Activated T-helper 2 cell treated with anti-CD3 and anti-CD28 coated beads, Interferon-gamma antibody, Interleukin-2, Interleukin-4, amounts not matched to agents 10 μg/mL and 5 μg/mL and 100 μg/mL, durations not matched to agents 14 hours and 24 hours and 36 hours (primary cell): ENCODE results near the gene SIPA1L3. TPM values are rescaled to one million over a fixed set of nuclear protein-coding genes. Genes with fewer than 3 reads are reported as not detected.

Experiments used
- DNase-seq: peaks from one replicate; pipeline ENCODE4 v3.0.0; 2021; ENCODE audit warnings: low spot score
- H3K27ac Mint-ChIP-seq: one replicate; pipeline ENCODE4 v1.8.0; 2021; ENCODE audit warnings: mixed read lengths
- H3K27me3 Mint-ChIP-seq: one replicate; pipeline ENCODE4 v1.8.0; 2021; ENCODE audit warnings: low read depth, mixed read lengths
- H3K36me3 Mint-ChIP-seq: one replicate; pipeline ENCODE4 v1.8.0; 2021; ENCODE audit warnings: low read depth, mixed read lengths
- H3K4me1 Mint-ChIP-seq: one replicate; pipeline ENCODE4 v1.8.0; 2021; ENCODE audit warnings: low read depth, mixed read lengths
- H3K4me3 Mint-ChIP-seq: one replicate; pipeline ENCODE4 v1.8.0; 2021; ENCODE audit warnings: low read depth, mild to moderate bottlenecking, moderate library complexity, mixed read lengths
- H3K9me3 Mint-ChIP-seq: one replicate; pipeline ENCODE4 v1.8.0; 2021; ENCODE audit warnings: mixed read lengths
- intact Hi-C: fragments of 100-400 bp; cut with micrococcal nuclease; formaldehyde crosslinking; loops from one replicate; pipeline ENCODE4 v1.15.1; 2023
- total RNA-seq: library from RNA; stranded (reverse); gene quantifications from 2 replicates; pipeline ENCODE4 v1.2.3, GENCODE V29; 2022

Gene SIPA1L3
- total RNA-seq, 1 donor from 2014 or later, result 15.9 TPM

DNA sequence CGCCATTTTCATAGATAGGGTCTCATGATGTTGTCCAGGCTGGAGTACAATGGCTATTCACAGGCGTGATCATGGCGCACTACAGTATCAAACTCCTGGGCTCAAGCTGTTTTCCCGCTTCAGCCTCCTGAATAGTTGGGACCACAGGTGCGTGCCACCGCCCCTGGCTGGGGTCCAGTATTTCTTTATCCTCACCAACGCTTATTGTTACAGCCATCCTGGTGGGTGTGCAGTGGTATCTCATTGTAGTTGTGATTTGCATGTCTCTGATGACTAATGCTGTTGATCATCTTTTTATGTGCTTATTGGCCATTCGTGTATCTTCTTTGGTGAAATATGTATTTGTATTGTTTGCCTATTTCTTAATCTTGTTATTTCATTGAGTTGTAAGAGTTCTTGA, 49.0 kb downstream of the SIPA1L3 start:
- Mint-ChIP-seq H3K27ac (no peak overlapping the region), H3K36me3 (no peaks in the 10 kb centered on the region), H3K4me1 (no peaks in the 10 kb centered on the region), H3K9me3 (peaks cover 10% of the 10 kb centered on the region), H3K27me3 (no peaks in the 10 kb centered on the region), H3K4me3 (no peak overlapping the region)
- no peak for DNase-seq
- intact Hi-C loops, result no loop called here

DNA sequence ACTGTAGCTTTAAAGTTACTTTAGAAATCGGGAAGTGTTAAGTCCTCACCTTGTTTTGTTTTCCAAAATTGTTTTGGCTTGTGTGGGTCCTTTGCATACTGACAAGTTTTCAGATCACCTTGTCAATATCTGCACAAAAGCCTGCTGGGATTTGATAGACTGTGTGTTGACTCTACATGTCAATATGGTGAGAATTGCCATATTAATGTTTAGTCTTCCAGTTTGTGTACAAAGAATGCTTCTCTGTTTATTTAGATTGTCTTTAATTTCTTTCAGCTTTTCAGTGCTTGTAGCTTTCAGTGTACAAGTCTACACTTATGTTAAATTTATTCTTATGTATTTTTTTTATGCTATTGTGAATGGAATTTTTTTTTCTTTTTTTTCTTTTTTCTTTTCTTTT, 50.2 kb downstream of the SIPA1L3 start:
- H3K4me1 Mint-ChIP-seq, result no peaks in the 10 kb centered on the region
- intact Hi-C loops, result no loop called here
- peaks cover 6% of the 10 kb centered on the region for H3K36me3 Mint-ChIP-seq
- no peak overlapping the region for H3K4me3 Mint-ChIP-seq
- no peak for DNase-seq
- no peaks in the 10 kb centered on the region for H3K27me3 Mint-ChIP-seq
- H3K27ac Mint-ChIP-seq, result no peak overlapping the region
- H3K9me3 Mint-ChIP-seq, result peaks cover 17% of the 10 kb centered on the region

DNA sequence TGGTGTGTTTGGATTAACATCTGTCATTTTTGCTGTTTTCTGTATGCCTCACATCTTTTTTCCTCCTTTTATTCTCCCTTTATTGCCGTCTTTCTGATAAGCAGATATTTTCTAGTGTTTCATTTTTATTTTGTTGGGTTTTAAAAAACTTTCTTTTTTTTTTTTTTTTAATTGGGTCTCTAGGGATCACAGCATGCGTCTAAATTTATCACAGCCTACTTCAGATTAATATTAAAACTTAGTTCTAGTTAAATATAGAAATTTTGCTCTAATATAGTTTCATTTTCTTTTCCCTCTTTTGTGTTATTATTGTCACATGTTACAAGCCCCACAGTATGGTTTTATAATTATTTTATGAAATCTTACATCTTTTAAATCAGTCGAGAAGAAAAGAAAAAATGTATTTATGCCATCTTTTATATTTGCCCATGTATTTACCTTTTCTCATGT, 52.7 kb downstream of the SIPA1L3 start:
- DNase-seq, result no peak
- no peaks in the 10 kb centered on the region for H3K27me3 Mint-ChIP-seq
- H3K36me3 Mint-ChIP-seq, result peaks cover 6% of the 10 kb centered on the region
- no peak overlapping the region for H3K27ac Mint-ChIP-seq
- H3K9me3 Mint-ChIP-seq, result peaks cover 22% of the 10 kb centered on the region
- H3K4me1 Mint-ChIP-seq, result no peaks in the 10 kb centered on the region
- intact Hi-C loops, result no loop called here
- no peak overlapping the region for H3K4me3 Mint-ChIP-seq

DNA sequence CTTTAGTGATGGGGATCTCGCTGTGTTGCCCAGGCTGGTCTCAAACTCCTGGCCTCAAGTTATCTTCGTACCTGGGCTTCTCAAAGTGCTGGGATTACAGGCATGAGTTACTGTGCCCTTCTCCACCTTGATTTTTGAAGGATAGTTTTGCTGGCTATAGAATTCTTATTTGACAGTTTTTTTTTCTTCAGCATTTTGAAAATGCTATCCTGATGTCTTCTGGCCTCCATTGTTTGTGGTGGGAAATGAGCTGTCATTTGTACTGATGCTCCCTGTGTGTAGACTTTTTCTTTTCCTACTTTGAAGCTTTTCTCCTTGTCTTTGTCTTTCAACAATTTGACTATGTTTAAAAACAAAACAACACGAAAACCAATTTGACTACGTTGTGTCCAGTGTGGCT, 54.2 kb downstream of the SIPA1L3 start:
- H3K36me3 Mint-ChIP-seq, result peaks cover 6% of the 10 kb centered on the region
- DNase-seq, result no peak
- no peak overlapping the region for H3K27ac Mint-ChIP-seq

DNA sequence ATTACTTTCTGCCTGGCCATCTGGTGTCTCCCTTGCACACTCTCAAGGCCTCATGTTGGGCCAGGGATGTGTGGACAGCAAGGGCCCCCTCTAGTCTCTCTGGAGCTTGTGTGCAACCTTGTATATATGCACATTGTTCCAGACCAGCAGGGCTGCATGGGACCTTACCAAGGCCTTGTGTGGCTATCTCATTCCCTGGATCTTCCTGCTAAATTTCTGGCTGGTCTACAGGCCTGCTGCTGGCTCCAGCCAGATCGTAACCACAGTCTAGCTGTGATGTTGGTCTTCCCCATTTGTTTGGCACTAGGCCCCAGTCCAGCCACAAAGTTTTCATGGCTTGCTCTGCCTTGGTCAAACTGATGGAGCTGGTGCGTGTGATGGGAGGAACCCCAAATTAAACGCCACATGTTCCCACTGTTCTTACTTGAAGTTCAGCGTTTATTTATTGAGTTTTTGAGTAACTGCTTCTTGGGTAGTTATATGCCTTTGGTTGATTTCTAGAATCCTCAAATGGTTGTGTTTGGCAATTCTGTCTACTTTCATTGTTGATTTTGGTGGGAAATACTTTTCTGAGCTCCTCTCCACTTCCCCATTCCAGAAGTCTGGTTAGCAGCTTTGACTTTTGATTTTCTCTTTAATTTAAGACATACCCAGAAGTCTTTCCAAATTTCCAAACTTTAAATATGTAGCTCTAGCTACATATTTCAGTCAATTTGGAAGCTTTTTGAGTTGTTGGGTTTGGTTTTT, 56.4 kb downstream of the SIPA1L3 start:
- Mint-ChIP-seq H3K27ac (no peak overlapping the region), H3K4me3 (no peak overlapping the region), H3K27me3 (no peaks in the 10 kb centered on the region), H3K4me1 (no peaks in the 10 kb centered on the region), H3K9me3 (peaks cover 17% of the 10 kb centered on the region), H3K36me3 (peaks cover 6% of the 10 kb centered on the region)
- intact Hi-C loops, result no loop called here
- no peak for DNase-seq

More for the DNA sequence above, 54.2 kb downstream of the SIPA1L3 start:
- H3K4me3 Mint-ChIP-seq, result no peak overlapping the region
- H3K27me3 Mint-ChIP-seq, result no peaks in the 10 kb centered on the region
- intact Hi-C loops, result no loop called here
- no peaks in the 10 kb centered on the region for H3K4me1 Mint-ChIP-seq
- H3K9me3 Mint-ChIP-seq, result peaks cover 22% of the 10 kb centered on the region

DNA sequence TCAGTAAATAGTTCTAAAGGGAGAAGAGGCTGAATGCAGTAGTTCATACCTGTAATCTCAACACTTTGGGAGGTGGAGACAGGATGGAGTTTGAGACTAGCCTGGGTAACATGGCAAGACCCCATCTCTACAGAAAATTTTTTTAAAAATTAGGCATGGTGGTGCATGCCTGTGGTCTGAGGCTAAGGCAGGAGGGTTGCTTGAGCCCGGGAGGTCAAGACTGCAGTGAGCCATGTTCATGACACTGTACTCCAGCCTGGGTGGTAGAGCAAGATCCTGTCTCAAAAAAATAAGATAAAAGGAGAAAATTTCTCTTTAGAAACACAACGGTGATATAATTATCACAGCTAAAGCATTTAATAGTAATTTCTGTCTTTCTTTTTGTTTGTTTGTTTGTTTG, 57.1 kb downstream of the SIPA1L3 start:
- intact Hi-C loops, result no loop called here
- Mint-ChIP-seq H3K27me3 (no peaks in the 10 kb centered on the region), H3K4me1 (no peaks in the 10 kb centered on the region), H3K4me3 (no peak overlapping the region), H3K27ac (no peak overlapping the region), H3K9me3 (peaks cover 20% of the 10 kb centered on the region), H3K36me3 (peaks cover 6% of the 10 kb centered on the region)
- no peak for DNase-seq

DNA sequence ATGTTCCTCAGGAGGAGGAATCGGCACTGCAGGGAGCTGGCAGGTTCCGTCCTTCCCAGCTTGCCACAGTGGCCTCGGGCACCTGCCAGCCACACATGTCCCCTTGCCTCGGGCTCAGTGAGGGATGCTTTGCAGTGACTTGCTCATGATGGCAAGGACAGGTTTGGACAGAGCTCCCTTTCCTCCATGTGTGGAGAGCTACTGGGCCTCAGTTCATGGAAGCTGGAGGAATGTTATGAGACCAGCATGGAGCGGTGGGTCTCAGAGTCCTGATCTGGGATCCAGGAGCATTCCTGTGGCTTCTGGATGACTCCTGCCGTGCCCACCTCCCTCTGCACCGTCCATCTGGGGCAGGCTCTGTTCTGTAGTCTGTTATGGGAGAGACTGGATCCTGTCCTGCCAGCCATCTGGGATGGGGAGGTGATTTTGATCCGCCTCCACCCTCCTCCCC, 59.2 kb downstream of the SIPA1L3 start:
- no peaks in the 10 kb centered on the region for H3K27me3 Mint-ChIP-seq
- peaks cover 30% of the 10 kb centered on the region for H3K9me3 Mint-ChIP-seq
- no peak overlapping the region for H3K27ac Mint-ChIP-seq
- peaks cover 6% of the 10 kb centered on the region for H3K36me3 Mint-ChIP-seq
- H3K4me3 Mint-ChIP-seq, result no peak overlapping the region
- DNase-seq, result no peak
- intact Hi-C loops, result no loop called here
- H3K4me1 Mint-ChIP-seq, result no peaks in the 10 kb centered on the region

DNA sequence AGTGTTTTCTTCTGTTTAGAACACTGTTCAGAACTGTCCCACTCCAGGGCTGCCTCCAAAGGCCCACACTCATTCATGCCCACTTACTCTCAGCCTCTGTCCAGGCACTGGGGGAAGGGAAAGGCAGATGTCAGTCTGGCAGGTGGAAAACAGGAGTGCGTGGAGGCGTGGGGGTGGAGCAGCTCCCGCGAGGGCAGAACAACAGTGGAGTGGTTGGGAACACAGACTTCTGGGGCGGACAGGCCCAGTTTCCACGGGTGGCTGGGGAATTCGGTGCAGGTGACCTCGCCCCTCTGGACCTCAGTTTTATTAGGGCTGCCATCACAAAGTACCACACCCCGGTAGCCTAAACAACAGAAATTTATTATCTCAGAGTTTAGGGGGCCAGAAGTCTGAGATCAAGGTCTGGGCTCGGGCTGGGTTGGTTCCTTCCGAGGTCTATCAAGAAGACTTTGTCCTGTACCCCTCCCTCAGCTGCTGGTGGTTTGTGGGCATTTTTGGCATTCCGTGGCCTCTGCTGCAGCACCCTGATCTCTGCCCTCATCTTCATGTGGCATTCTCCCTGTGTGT, 59.7 kb downstream of the SIPA1L3 start:
- peaks cover 27% of the 10 kb centered on the region for H3K9me3 Mint-ChIP-seq
- no peak for DNase-seq
- H3K4me3 Mint-ChIP-seq, result no peak overlapping the region
- intact Hi-C loops, result no loop called here
- H3K4me1 Mint-ChIP-seq, result no peaks in the 10 kb centered on the region
- peaks cover 3% of the 10 kb centered on the region for H3K36me3 Mint-ChIP-seq
- H3K27ac Mint-ChIP-seq, result no peak overlapping the region
- H3K27me3 Mint-ChIP-seq, result no peaks in the 10 kb centered on the region

DNA sequence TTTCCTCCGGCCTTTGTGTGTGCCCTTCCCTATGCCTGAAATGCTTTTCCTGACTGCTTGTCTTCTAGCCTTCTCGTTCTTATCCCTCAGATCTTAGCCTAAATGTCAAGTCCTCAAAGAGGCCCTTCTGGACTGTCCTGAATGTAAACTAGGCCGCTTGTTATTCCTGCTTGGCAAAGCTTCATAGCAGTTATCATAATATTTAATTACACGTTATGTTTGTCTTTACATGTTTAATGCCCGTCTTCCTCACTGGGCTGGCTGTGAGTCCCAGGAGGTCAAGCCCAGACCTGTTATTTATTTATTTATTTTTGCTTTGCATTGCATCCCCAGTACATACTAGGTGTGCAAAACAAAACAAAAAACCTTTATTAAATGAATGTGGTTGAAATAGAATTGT, 62.7 kb downstream of the SIPA1L3 start:
- H3K27me3 Mint-ChIP-seq, result no peaks in the 10 kb centered on the region
- intact Hi-C loops, result no loop called here
- DNase-seq, result no peak
- no peak overlapping the region for H3K27ac Mint-ChIP-seq
- H3K4me3 Mint-ChIP-seq, result no peak overlapping the region
- H3K9me3 Mint-ChIP-seq, result peaks cover 32% of the 10 kb centered on the region
- H3K36me3 Mint-ChIP-seq, result peaks cover 3% of the 10 kb centered on the region
- no peaks in the 10 kb centered on the region for H3K4me1 Mint-ChIP-seq

DNA sequence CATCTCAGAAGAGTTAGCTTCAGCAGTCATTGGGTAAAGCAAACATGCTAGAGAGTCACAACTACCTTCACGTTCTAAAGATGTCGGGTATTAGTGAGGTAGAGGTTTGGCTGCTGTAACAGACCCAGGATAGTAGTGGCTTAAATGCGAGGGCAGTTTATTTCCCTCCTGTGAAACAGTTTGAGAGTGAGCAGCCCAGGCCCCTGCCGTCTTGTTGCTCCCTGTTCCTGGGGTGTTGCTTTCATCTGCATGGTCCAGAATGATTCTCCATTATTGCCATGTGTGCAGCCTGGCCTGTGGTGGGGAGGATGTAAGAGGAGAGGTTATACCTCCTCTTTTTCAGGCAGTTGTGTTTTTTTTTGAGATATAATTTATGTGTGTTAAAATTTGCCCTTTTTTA, 63.7 kb downstream of the SIPA1L3 start:
- H3K9me3 Mint-ChIP-seq, result peaks cover 32% of the 10 kb centered on the region
- H3K4me1 Mint-ChIP-seq, result no peaks in the 10 kb centered on the region
- H3K4me3 Mint-ChIP-seq, result no peak overlapping the region
- H3K36me3 Mint-ChIP-seq, result peaks cover 3% of the 10 kb centered on the region
- no peak for DNase-seq
- no peak overlapping the region for H3K27ac Mint-ChIP-seq
- intact Hi-C loops, result no loop called here
- H3K27me3 Mint-ChIP-seq, result no peaks in the 10 kb centered on the region

DNA sequence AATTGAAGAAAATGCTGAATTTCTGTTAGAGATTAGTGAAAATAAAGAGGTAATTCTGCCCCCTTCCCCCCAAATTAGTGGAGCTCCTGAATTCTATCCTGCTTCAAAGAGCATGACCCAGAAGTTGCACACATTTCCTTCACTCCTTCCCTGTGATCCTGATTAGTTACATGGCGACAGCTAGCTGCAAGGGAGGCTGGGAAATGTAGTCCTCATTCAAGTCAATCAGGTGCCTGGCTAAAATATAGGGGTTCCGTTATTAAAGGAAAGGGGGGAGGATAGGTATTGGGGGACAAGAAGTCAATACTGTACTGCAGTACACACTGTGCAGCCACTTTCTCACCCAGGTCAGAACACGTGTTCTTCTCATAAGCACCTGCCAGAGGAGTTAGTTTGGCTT, 65.8 kb downstream of the SIPA1L3 start:
- Mint-ChIP-seq H3K27ac (no peak overlapping the region), H3K4me3 (no peak overlapping the region), H3K9me3 (peaks cover 32% of the 10 kb centered on the region), H3K27me3 (no peaks in the 10 kb centered on the region), H3K4me1 (no peaks in the 10 kb centered on the region), H3K36me3 (peaks cover 3% of the 10 kb centered on the region)
- intact Hi-C loops, result no loop called here
- DNase-seq, result no peak

DNA sequence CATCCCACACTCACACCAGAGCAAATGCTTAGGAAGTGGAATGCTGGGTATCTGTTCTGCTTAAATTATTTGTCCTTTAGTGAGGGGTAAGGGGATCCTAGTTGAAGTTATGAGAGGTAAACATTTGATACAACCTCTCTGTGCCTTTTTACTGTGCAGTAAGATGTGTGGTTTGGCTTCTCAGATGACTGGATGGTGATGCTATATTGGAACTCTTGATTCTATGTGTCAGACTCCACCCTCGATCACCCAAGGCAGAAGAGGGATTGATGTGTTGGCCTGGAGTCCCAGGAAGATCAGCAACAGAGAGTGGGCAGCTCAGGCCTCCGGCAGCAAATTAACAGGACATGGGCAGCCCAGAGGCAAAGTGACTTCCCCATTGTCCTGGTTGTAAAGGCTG, 66.7 kb downstream of the SIPA1L3 start:
- peaks cover 28% of the 10 kb centered on the region for H3K9me3 Mint-ChIP-seq
- intact Hi-C loops, result no loop called here
- no peaks in the 10 kb centered on the region for H3K4me1 Mint-ChIP-seq
- H3K4me3 Mint-ChIP-seq, result no peak overlapping the region
- no peak for DNase-seq
- no peak overlapping the region for H3K27ac Mint-ChIP-seq
- peaks cover 3% of the 10 kb centered on the region for H3K36me3 Mint-ChIP-seq
- no peaks in the 10 kb centered on the region for H3K27me3 Mint-ChIP-seq

DNA sequence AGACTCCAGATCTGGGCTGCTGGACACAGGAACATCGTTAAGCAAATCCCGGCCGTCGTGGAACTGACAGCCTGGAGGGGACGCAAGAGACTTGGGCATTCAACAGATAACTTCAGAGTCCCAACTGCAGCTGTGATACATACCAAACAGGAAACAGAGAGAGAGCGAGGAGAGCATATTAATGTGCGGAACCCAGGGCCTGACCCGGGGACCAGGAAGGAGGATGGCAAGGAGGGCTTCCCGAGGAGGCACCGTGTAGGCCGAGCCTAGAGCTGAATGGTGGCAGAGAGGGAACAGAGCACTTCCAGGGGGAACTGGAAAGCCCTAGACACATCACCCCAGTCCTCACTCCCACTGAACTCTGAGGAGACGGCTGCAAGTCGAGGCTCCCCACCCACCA, 68.1 kb downstream of the SIPA1L3 start:
- Mint-ChIP-seq H3K27me3 (no peaks in the 10 kb centered on the region), H3K27ac (no peak overlapping the region)

More for the DNA sequence above, 68.1 kb downstream of the SIPA1L3 start:
- no peak overlapping the region for H3K4me3 Mint-ChIP-seq
- peaks cover 3% of the 10 kb centered on the region for H3K36me3 Mint-ChIP-seq
- H3K4me1 Mint-ChIP-seq, result no peaks in the 10 kb centered on the region
- intact Hi-C loops, result no loop called here
- DNase-seq, result no peak
- peaks cover 19% of the 10 kb centered on the region for H3K9me3 Mint-ChIP-seq
